HepG2 (cell line): Measurements from ENCODE around the gene TOM1L2. TPM values are rescaled to one million over a fixed set of nuclear protein-coding genes. Genes with fewer than 3 reads are reported as not detected.

Experiments
- AHDC1 ChIP-seq: sonication (generic); formaldehyde crosslinking; IDR thresholded peaks from 2 replicates; pipeline ENCODE4 v1.5.1; 2020; ENCODE audit warnings: mild to moderate bottlenecking, missing genetic modification reagents, borderline replicate concordance
- KDM2A ChIP-seq: sonication (generic); formaldehyde crosslinking; IDR thresholded peaks from 2 replicates; pipeline ENCODE4 v1.4.0; 2020; ENCODE audit warnings: low read depth, missing genetic modification reagents, borderline replicate concordance
- KLF9 ChIP-seq: IDR thresholded peaks from 2 replicates; pipeline ENCODE4 v1.6.1; 2016; ENCODE audit warnings: low read depth
- SNAPC4 ChIP-seq: sonication (generic); formaldehyde crosslinking; IDR thresholded peaks from 2 replicates; pipeline ENCODE4 v1.4.0; 2020; ENCODE audit warnings: mild to moderate bottlenecking, missing genetic modification reagents
- TCF12 ChIP-seq, 2 experiments: fragments of 450-650 bp in 1 of 2; sonication (generic) in 1 of 2; formaldehyde crosslinking in 1 of 2; IDR thresholded peaks; 2 replicates each; pipeline versions ENCODE4 v1.6.1 to v1.8.0; 2017 to 2022; ENCODE audit warnings: antibody characterized with exemption in 1 of 2, mild to moderate bottlenecking in 1 of 2, missing genetic modification reagents in 1 of 2, moderate library complexity in 1 of 2
- TFAP4 ChIP-seq: sonication (generic); IDR thresholded peaks from 2 replicates; pipeline ENCODE4 v1.6.1; 2016; ENCODE audit warnings: low read depth, borderline replicate concordance
- TOE1 ChIP-seq: sonication (generic); formaldehyde crosslinking; IDR thresholded peaks from 2 replicates; pipeline ENCODE4 v1.4.0; 2020; ENCODE audit warnings: mild to moderate bottlenecking, missing genetic modification reagents
- ZBTB14 ChIP-seq: sonication (generic); formaldehyde crosslinking; IDR thresholded peaks from 2 replicates; pipeline ENCODE4 v1.4.0; 2020; ENCODE audit warnings: missing genetic modification reagents
- ZNF12 ChIP-seq: sonication (generic); formaldehyde crosslinking; IDR thresholded peaks from 2 replicates; pipeline ENCODE4 v1.5.0; 2020; ENCODE audit warnings: missing genetic modification reagents
- ZNF44 ChIP-seq: sonication (generic); formaldehyde crosslinking; IDR thresholded peaks from 2 replicates; pipeline ENCODE4 v1.5.1; 2020; ENCODE audit warnings: mild to moderate bottlenecking, missing genetic modification reagents
- ZNF512 ChIP-seq: sonication (generic); formaldehyde crosslinking; IDR thresholded peaks from 2 replicates; pipeline ENCODE4 v1.4.0; 2020; ENCODE audit warnings: mild to moderate bottlenecking, missing genetic modification reagents
- ZNF670 ChIP-seq: sonication (generic); formaldehyde crosslinking; IDR thresholded peaks from 2 replicates; pipeline ENCODE4 v1.8.0; 2022; ENCODE audit warnings: mild to moderate bottlenecking, missing genetic modification reagents, borderline replicate concordance
- polyA plus RNA-seq, 8 experiments: library from polyadenylated mRNA; depleted of rRNA in 3 of 8; stranded (reverse) in 7 of 8; unstranded in 1 of 8; fragments of >200 nt; fragmentation: Illumina TruSeq in 4 of 8; extraction: Trizol in 4 of 8; gene quantifications; 2 replicates each; pipeline versions ENCODE4 v1.2.1 to v1.2.3, GENCODE V29; 2011 to 2016; ENCODE audit warnings: low read depth in 4 of 8, missing spikeins in 1 of 8, mixed read lengths in 1 of 8; ENCODE audit not compliant: insufficient read depth in 1 of 8
- total RNA-seq, 5 experiments: library from RNA; depleted of rRNA; stranded (reverse); fragments of >200 nt; fragmentation: Illumina TruSeq; extraction: Trizol; gene quantifications; 2 replicates each; pipeline ENCODE4 v1.2.3, GENCODE V29; 2016; ENCODE audit warnings: low read depth in 1 of 5

The TOM1L2 gene
- total and polyA plus RNA-seq, 2 of the 13 experiments (the other 11 are each of a cell fraction or from before 2014, with no cell fraction given), result 4.7 to 7.4 TPM

- TF ChIP-seq AHDC1 (CRISPR knock-in tag) (peak; percentile 41; the same call in 1 of the 2 replicates), ZNF12 (CRISPR knock-in tag) (peak; percentile 0; the same call in 1 of the 2 replicates), ZNF44 (CRISPR knock-in tag) (no peak), ZBTB14 (CRISPR knock-in tag) (no peak), TCF12 (IDR thresholded peaks at IDR 0.05) (no peak), TCF12 (CRISPR knock-in tag; IDR thresholded peaks at IDR 0.05) (no peak), ZNF512 (CRISPR knock-in tag) (no peak), SNAPC4 (CRISPR knock-in tag) (no peak), KLF9 (CRISPR knock-in tag) (no peak), ZNF670 (CRISPR knock-in tag) (peak; percentile 55; the same call in 1 of the 2 replicates), KDM2A (CRISPR knock-in tag) (no peak), TFAP4 (no peak), TOE1 (CRISPR knock-in tag) (no peak)
Measured at GRCh38 chr17:17824119-17824782, 147.9 kb downstream of the TOM1L2 start (continued).
